Renal cortical epithelial cell (primary cell): Measurements from ENCODE around the gene UBE2O. TPM values are rescaled to one million over a fixed set of nuclear protein-coding genes. Genes with fewer than 3 reads are reported as not detected.
A peak's percentile ranks its signal among the peaks of the same experiment; 100 is the strongest.

Source experiments
- DNase-seq: peaks from one replicate; pipeline ENCODE4 v3.0.0-alpha.2; 2011; ENCODE audit warnings: low read depth
- total RNA-seq: library from RNA; depleted of rRNA; stranded (reverse); fragments of >200 nt; gene quantifications from 2 replicates; pipeline ENCODE4 v1.2.3, GENCODE V29; 2014

Gene UBE2O
- total RNA-seq, 1 donor from 2014 or later, result 36.8 TPM

GRCh38 chr17:76467366-76467765, 14.4 kb upstream of the UBE2O start, which contains the start of gene AANAT:
TSS of gene AANAT (plus strand) at chr17:76467603. CDS start at chr17:76468747, 1,144 bp downstream.
- no peak for DNase-seq

- DNase-seq, result no peak
These were observed 13.8 kb upstream of the UBE2O start for GRCh38 chr17:76466775-76467130.

- no peak for DNase-seq
These were observed 9.8 kb upstream of the UBE2O start for GRCh38 chr17:76462556-76463290.

- DNase-seq, result no peak
These were observed 9.0 kb upstream of the UBE2O start for GRCh38 chr17:76461765-76462555.

GRCh38 chr17:76459674-76460073, 6.7 kb upstream of the UBE2O start:
- no peak for DNase-seq

GRCh38 chr17:76458580-76459490, 5.9 kb upstream of the UBE2O start:
- DNase-seq, result peak; percentile 48

GRCh38 chr17:76453431-76453743, 435 bp upstream of the UBE2O start:
- DNase-seq, result no peak

GRCh38 chr17:76452127-76452659, 759 bp downstream of the UBE2O start:
- no peak for DNase-seq

- DNase-seq, result no peak
These were observed 1.4 kb downstream of the UBE2O start for GRCh38 chr17:76451506-76451905.

GRCh38 chr17:76449126-76449525, 3.8 kb downstream of the UBE2O start:
- DNase-seq, result no peak

GRCh38 chr17:76447931-76448652, 4.9 kb downstream of the UBE2O start:
- DNase-seq, result no peak

GRCh38 chr17:76446449-76447231, 6.3 kb downstream of the UBE2O start:
- peak; percentile 96 for DNase-seq

GRCh38 chr17:76445697-76446448, 7.1 kb downstream of the UBE2O start:
- DNase-seq, result no peak

- no peak for DNase-seq
These were observed 8.2 kb downstream of the UBE2O start for GRCh38 chr17:76444518-76445311.

GRCh38 chr17:76442341-76443338, 10.3 kb downstream of the UBE2O start:
- no peak for DNase-seq

- no peak for DNase-seq
These were observed 11.1 kb downstream of the UBE2O start for GRCh38 chr17:76441686-76442340.

- no peak for DNase-seq
These were observed 12.1 kb downstream of the UBE2O start for GRCh38 chr17:76440751-76441362.
